H9 (cell line): ENCODE results near the gene CWC15. TPM values are rescaled to one million over a fixed set of nuclear protein-coding genes. Genes with fewer than 3 reads are reported as not detected.

Experiments
- DNase-seq: peaks from one replicate; pipeline ENCODE4 v3.0.0-alpha.2; 2017
- H2AFZ ChIP-seq: one replicate; pipeline ENCODE4 v1.6.1; 2013; ENCODE audit warnings: mild to moderate bottlenecking, low read length, control low read depth, moderate library complexity
- H2AK5ac ChIP-seq: 2 replicates; pipeline ENCODE4 v1.6.1; 2013; ENCODE audit warnings: low read length, control low read depth, mixed read lengths; ENCODE audit not compliant: insufficient read length
- H2BK120ac ChIP-seq: one replicate; pipeline ENCODE4 v1.6.1; 2013; ENCODE audit warnings: low read depth, mild to moderate bottlenecking, low read length, control low read depth, inconsistent platforms; ENCODE audit not compliant: poor library complexity, severe bottlenecking
- H2BK12ac ChIP-seq: 2 replicates; pipeline ENCODE4 v1.6.1; 2013; ENCODE audit warnings: low read length, control low read depth, mixed read lengths, low read depth; ENCODE audit not compliant: insufficient read length
- H2BK15ac ChIP-seq: 2 replicates; pipeline ENCODE4 v1.6.1; 2013; ENCODE audit warnings: low read depth, low read length, control low read depth
- H2BK20ac ChIP-seq: one replicate; pipeline ENCODE4 v1.6.1; 2013; ENCODE audit warnings: low read depth, mild to moderate bottlenecking, low read length, control low read depth, inconsistent platforms; ENCODE audit not compliant: poor library complexity, severe bottlenecking
- H2BK5ac ChIP-seq: 2 replicates; pipeline ENCODE4 v1.6.1; 2013; ENCODE audit warnings: low read length, control low read depth, mixed read lengths; ENCODE audit not compliant: insufficient read length
- H3K14ac ChIP-seq: 2 replicates; pipeline ENCODE4 v1.6.1; 2013; ENCODE audit warnings: low read length, control low read depth; ENCODE audit not compliant: insufficient read depth
- H3K18ac ChIP-seq: 2 replicates; pipeline ENCODE4 v1.6.1; 2013; ENCODE audit warnings: low read depth, mild to moderate bottlenecking, mixed read lengths, low read length, control low read depth; ENCODE audit not compliant: insufficient read length
- H3K23ac ChIP-seq: 2 replicates; pipeline ENCODE4 v1.6.1; 2013; ENCODE audit warnings: low read length, control low read depth, mixed read lengths, low read depth; ENCODE audit not compliant: insufficient read length
- H3K23me2 ChIP-seq: 2 replicates; pipeline ENCODE4 v1.6.1; 2013; ENCODE audit warnings: low read depth, mild to moderate bottlenecking, mixed read lengths, low read length, control low read depth; ENCODE audit not compliant: insufficient read length, poor library complexity, severe bottlenecking
- H3K27ac ChIP-seq: 2 replicates; pipeline ENCODE4 v1.5.1; 2013; ENCODE audit warnings: low read length, control low read depth, mixed read lengths, low read depth; ENCODE audit not compliant: insufficient read length
- H3K27me3 ChIP-seq: 2 replicates; pipeline ENCODE4 v1.6.1; 2013; ENCODE audit warnings: low read length, control low read depth, inconsistent platforms; ENCODE audit not compliant: insufficient read depth
- H3K4ac ChIP-seq: 2 replicates; pipeline ENCODE4 v1.6.1; 2013; ENCODE audit warnings: low read depth, mild to moderate bottlenecking, control low read depth, inconsistent platforms, low read length, moderate library complexity
- H3K4me1 ChIP-seq: 2 replicates; pipeline ENCODE4 v1.6.1; 2013; ENCODE audit warnings: low read length, control low read depth, inconsistent platforms; ENCODE audit not compliant: insufficient read depth
- H3K4me2 ChIP-seq: 2 replicates; pipeline ENCODE4 v1.6.1; 2013; ENCODE audit warnings: low read length, control low read depth, mixed read lengths; ENCODE audit not compliant: insufficient read length, insufficient read depth
- H3K56ac ChIP-seq: 2 replicates; pipeline ENCODE4 v1.6.1; 2013; ENCODE audit warnings: low read depth, mild to moderate bottlenecking, mixed read lengths, low read length, control low read depth; ENCODE audit not compliant: insufficient read length
- H3K79me1 ChIP-seq: 2 replicates; pipeline ENCODE4 v1.6.1; 2013; ENCODE audit warnings: low read depth, mild to moderate bottlenecking, moderate library complexity, low read length, control low read depth, inconsistent platforms; ENCODE audit not compliant: insufficient read depth, poor library complexity, severe bottlenecking
- H3K79me2 ChIP-seq: 2 replicates; pipeline ENCODE4 v1.6.1; 2013; ENCODE audit warnings: low read length, control low read depth, inconsistent platforms; ENCODE audit not compliant: insufficient read depth
- H3K9ac ChIP-seq: 2 replicates; pipeline ENCODE4 v1.6.1; 2013; ENCODE audit warnings: low read length, control low read depth, mixed read lengths; ENCODE audit not compliant: insufficient read length; ENCODE audit errors: extremely low read depth
- H3K9me3 ChIP-seq: one replicate; pipeline ENCODE4 v1.6.1; 2013; ENCODE audit warnings: low read depth, low read length, inconsistent platforms; ENCODE audit not compliant: control insufficient read depth
- H3T11ph ChIP-seq: one replicate; pipeline ENCODE4 v1.6.1; 2013; ENCODE audit warnings: mild to moderate bottlenecking, low read length, control low read depth, inconsistent platforms
- H4K20me1 ChIP-seq: one replicate; pipeline ENCODE4 v1.6.1; 2013; ENCODE audit not compliant: control insufficient read depth, insufficient read length, insufficient read depth
- H4K5ac ChIP-seq: 2 replicates; pipeline ENCODE4 v1.6.1; 2013; ENCODE audit warnings: low read depth, mild to moderate bottlenecking, mixed read lengths, low read length, control low read depth; ENCODE audit not compliant: insufficient read length
- H4K8ac ChIP-seq: replicated peaks from 2 replicates; pipeline ENCODE4 v1.6.1; 2013; ENCODE audit warnings: low read length, control low read depth, mixed read lengths, low read depth; ENCODE audit not compliant: insufficient read length
- H4K91ac ChIP-seq: 2 replicates; pipeline ENCODE4 v1.6.1; 2013; ENCODE audit warnings: low read depth, mild to moderate bottlenecking, moderate library complexity, mixed read lengths, low read length, control low read depth; ENCODE audit not compliant: insufficient read length
- H3K27ac Mint-ChIP-seq, 3 experiments: 2 replicates in 2 of 3; 3 replicates in 1 of 3; pipeline ENCODE4 v1.8.0; 2020 to 2021; ENCODE audit warnings: mixed read lengths in 3 of 3, mild to moderate bottlenecking in 1 of 3, moderate library complexity in 1 of 3
- H3K27me3 Mint-ChIP-seq: 2 replicates; pipeline ENCODE4 v1.8.0; 2021; ENCODE audit warnings: low read depth, mild to moderate bottlenecking, moderate library complexity, mixed read lengths
- H3K36me3 Mint-ChIP-seq, 3 experiments: 2 replicates in 2 of 3; 3 replicates in 1 of 3; pipeline ENCODE4 v1.8.0; 2020 to 2021; ENCODE audit warnings: low read depth in 3 of 3, mixed read lengths in 3 of 3; ENCODE audit not compliant: insufficient read depth in 1 of 3
- H3K4me1 Mint-ChIP-seq, 2 experiments: 2 replicates each; pipeline ENCODE4 v1.8.0; 2020; ENCODE audit warnings: mixed read lengths in 2 of 2
- H3K4me3 Mint-ChIP-seq, 2 experiments: 2 replicates in 1 of 2; 3 replicates in 1 of 2; pipeline ENCODE4 v1.8.0; 2020 to 2021; ENCODE audit warnings: mild to moderate bottlenecking in 2 of 2, mixed read lengths in 2 of 2, moderate library complexity in 1 of 2
- H3K9me3 Mint-ChIP-seq, 2 experiments: 2 replicates in 1 of 2; 3 replicates in 1 of 2; pipeline ENCODE4 v1.8.0; 2020; ENCODE audit warnings: mild to moderate bottlenecking in 2 of 2, mixed read lengths in 2 of 2, moderate library complexity in 1 of 2
- WGBS: extraction: QIAGEN DNeasy Blood & Tissue Kit; methylation state at CpG from one replicate; pipeline ENCODE4 v1.1.7; 2013; ENCODE audit warnings: missing lambda C conversion rate, low lambda C conversion rate, mixed read lengths; ENCODE audit not compliant: insufficient read length; ENCODE audit errors: extremely low coverage; 5-methylcytosine and 5-hydroxymethylcytosine counted together
- total RNA-seq: library from RNA; stranded (reverse); gene quantifications from 2 replicates; pipeline ENCODE4 v1.2.1, GENCODE V29; 2021
- TF ChIP-seq, protein P1 (sequence below): fragments of 200-600 bp; sonication (generic); conservative IDR thresholded peaks from 3 replicates; pipeline ENCODE4 v1.8.0; 2021; ENCODE audit warnings: antibody characterized with exemption, mild to moderate bottlenecking

Gene CWC15
- total RNA-seq, 1 experiment from 2014 or later = 76.9 TPM

DNA sequence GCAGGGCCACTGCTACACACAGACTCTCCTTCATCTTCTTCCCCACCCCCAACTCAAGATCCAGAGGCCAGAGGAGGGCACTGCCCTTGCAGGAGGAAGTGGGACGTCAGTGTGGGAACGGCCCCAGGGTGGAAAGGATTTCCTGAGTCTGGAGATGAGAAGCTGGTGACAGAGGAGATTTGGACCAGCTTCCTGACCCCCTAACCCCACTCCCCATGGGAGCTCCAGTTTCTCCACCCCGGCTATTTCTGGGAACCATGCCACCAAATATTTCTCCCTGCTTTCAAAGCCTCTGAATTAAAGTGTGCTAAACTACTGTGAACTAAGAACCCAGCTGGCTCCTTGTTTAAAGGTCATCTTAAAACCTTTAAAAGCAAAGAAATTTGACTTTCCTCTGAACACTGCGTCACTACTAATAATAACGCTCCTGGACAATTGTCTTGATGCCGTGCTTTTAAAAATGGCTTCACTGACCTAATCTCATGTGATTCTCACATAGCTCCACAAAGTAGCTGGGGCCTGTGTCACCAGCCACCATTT lies 46.6 kb downstream of the CWC15 start:
- Histone ChIP-seq H3K56ac (no peak overlapping the region), H4K5ac (no peak overlapping the region), H2AFZ (no peak overlapping the region), H3K4ac (no peak overlapping the region), H2BK5ac (no peak overlapping the region), H2AK5ac (no peak overlapping the region), H2BK15ac (no peak overlapping the region), H3K9ac (no peak overlapping the region), H3K9me3 (no peaks in the 10 kb centered on the region), H4K91ac (no peak overlapping the region), H4K20me1 (peaks cover 2% of the 10 kb centered on the region), H3T11ph (no peak overlapping the region), H3K79me1 (no peaks in the 10 kb centered on the region), H3K18ac (no peak overlapping the region), H3K4me1 (no peaks in the 10 kb centered on the region), H3K27me3 (no peaks in the 10 kb centered on the region), H2BK12ac (no peak overlapping the region), H3K27ac (no peak overlapping the region), H3K23ac (no peak overlapping the region), H3K4me2 (no peak overlapping the region), H3K14ac (0 out of 2 replicates have a peak overlapping the region, but pooled peaks have one; percentile 8), H2BK20ac (no peak overlapping the region), H4K8ac (no peak overlapping the region), H2BK120ac (no peak overlapping the region), H3K79me2 (no peaks in the 10 kb centered on the region), H3K23me2 (no peaks in the 10 kb centered on the region)
- TF ChIP-seq, protein P1, sequence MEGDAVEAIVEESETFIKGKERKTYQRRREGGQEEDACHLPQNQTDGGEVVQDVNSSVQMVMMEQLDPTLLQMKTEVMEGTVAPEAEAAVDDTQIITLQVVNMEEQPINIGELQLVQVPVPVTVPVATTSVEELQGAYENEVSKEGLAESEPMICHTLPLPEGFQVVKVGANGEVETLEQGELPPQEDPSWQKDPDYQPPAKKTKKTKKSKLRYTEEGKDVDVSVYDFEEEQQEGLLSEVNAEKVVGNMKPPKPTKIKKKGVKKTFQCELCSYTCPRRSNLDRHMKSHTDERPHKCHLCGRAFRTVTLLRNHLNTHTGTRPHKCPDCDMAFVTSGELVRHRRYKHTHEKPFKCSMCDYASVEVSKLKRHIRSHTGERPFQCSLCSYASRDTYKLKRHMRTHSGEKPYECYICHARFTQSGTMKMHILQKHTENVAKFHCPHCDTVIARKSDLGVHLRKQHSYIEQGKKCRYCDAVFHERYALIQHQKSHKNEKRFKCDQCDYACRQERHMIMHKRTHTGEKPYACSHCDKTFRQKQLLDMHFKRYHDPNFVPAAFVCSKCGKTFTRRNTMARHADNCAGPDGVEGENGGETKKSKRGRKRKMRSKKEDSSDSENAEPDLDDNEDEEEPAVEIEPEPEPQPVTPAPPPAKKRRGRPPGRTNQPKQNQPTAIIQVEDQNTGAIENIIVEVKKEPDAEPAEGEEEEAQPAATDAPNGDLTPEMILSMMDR = no peak
- WGBS = no CpG with 5 or more reads among the region's 6 CpGs
- H3K9me3 Mint-ChIP-seq = no peaks in the 10 kb centered on the region
- H3K27ac Mint-ChIP-seq = no peak overlapping the region; a peak in 1 of 7 replicates
- peaks cover 10% of the 10 kb centered on the region; the same call in 1 of the 2 replicates for H3K27me3 Mint-ChIP-seq
- H3K4me1 Mint-ChIP-seq = peaks cover 5 to 10% of the 10 kb centered on the region in 2 experiments; a peak in 3 of 4 replicates
- no peak overlapping the region for H3K4me3 Mint-ChIP-seq
- H3K36me3 Mint-ChIP-seq = no peaks in the 10 kb centered on the region
- DNase-seq = peak; percentile 39
